Lower leg skin (tissue), 4 donors: ENCODE measurements around the gene PDE3B. TPM values are rescaled to one million over a fixed set of nuclear protein-coding genes. Genes with fewer than 3 reads are reported as not detected.

Experiments
- DNase-seq, 2 donors: peaks; one replicate each; pipeline ENCODE4 v3.0.0-alpha.2; 2019; ENCODE audit warnings: low spot score in 2 of 2
- H3K4me3 ChIP-seq: fragments of 200-600 bp; sonication (generic); 2 replicates; pipeline ENCODE4 v1.5.1; 2017; ENCODE audit warnings: mild to moderate bottlenecking, low read depth; ENCODE audit not compliant: poor library complexity, severe bottlenecking
- CTCF ChIP-seq, 3 donors: fragments of 450-650 bp; IDR thresholded peaks; one replicate each; pipeline ENCODE4 v1.5.1; 2016; ENCODE audit warnings: antibody characterized with exemption in 3 of 3, mild to moderate bottlenecking in 3 of 3, moderate library complexity in 2 of 3
- POLR2A ChIP-seq, 2 donors: fragments of 450-650 bp; IDR thresholded peaks; one replicate each; pipeline ENCODE4 v1.6.1; 2016 to 2017; ENCODE audit warnings: antibody characterized with exemption in 2 of 2, mild to moderate bottlenecking in 1 of 2, moderate library complexity in 1 of 2
- WGBS, 2 donors: methylation state at CpG; one replicate each; pipeline ENCODE4 v1.1.5; 2018; 5-methylcytosine and 5-hydroxymethylcytosine counted together
- intact Hi-C: fragments of 100-400 bp; cut with DNase I; formaldehyde crosslinking; loops from one replicate; pipeline ENCODE4 v1.15.0; 2023; ENCODE audit warnings: low total_unique reads
- total RNA-seq, 4 donors: library from RNA; depleted of rRNA; stranded (reverse); fragments of >200 nt; gene quantifications; one replicate each; pipeline ENCODE4 v1.1.0, GENCODE V29; 2016

Gene PDE3B
- total RNA-seq, 4 donors from 2014 or later = 0.88 to 4.3 (median 2.1) TPM

- intact Hi-C loops = no loop called here
- WGBS, 2 donors = 77 to 82% methylated on average over 2 of the region's 2 CpGs
- no peak for DNase-seq
- H3K4me3 ChIP-seq = no peak overlapping the region
- TF ChIP-seq CTCF (IDR thresholded peaks at IDR 0.05) (no peak), POLR2A (IDR thresholded peaks at IDR 0.05) (no peak)
Observed at GRCh38 chr11:14614091-14614622, 29.4 kb upstream of the PDE3B start.

- H3K4me3 ChIP-seq = no peak overlapping the region
- intact Hi-C loops = no loop called here
- TF ChIP-seq CTCF (IDR thresholded peaks at IDR 0.05) (no peak), POLR2A (IDR thresholded peaks at IDR 0.05) (no peak)
- no peak for DNase-seq
- 60 to 65% methylated on average over 2 of the region's 2 CpGs for WGBS, 2 donors
Observed at GRCh38 chr11:14617241-14618027, 26.2 kb upstream of the PDE3B start.

GRCh38 chr11:14618060-14618459 is 25.5 kb upstream of the PDE3B start:
- no peak for DNase-seq
- no peak overlapping the region for H3K4me3 ChIP-seq
- TF ChIP-seq POLR2A (IDR thresholded peaks at IDR 0.05) (no peak), CTCF (IDR thresholded peaks at IDR 0.05) (no peak)
- intact Hi-C loops = no loop called here
- WGBS, 2 donors = 78 to 83% methylated on average over 2 of the region's 2 CpGs

GRCh38 chr11:14619603-14620531 is 23.7 kb upstream of the PDE3B start:
- TF ChIP-seq POLR2A (IDR thresholded peaks at IDR 0.05) = no peak
- no peak for TF ChIP-seq CTCF (IDR thresholded peaks at IDR 0.05)
- WGBS, 2 donors = 82 to 86% methylated on average over 4 of the region's 4 CpGs
- no peak overlapping the region for H3K4me3 ChIP-seq
- DNase-seq = no peak
- intact Hi-C loops = no loop called here

GRCh38 chr11:14622223-14622954 is 21.2 kb upstream of the PDE3B start:
- intact Hi-C loops = no loop called here
- no peak for TF ChIP-seq CTCF (IDR thresholded peaks at IDR 0.05)
- TF ChIP-seq POLR2A (IDR thresholded peaks at IDR 0.05) = no peak
- no peak overlapping the region for H3K4me3 ChIP-seq
- no peak for DNase-seq
- 86 to 88% methylated on average over 5 of the region's 5 CpGs for WGBS, 2 donors
